PC-3 (cell line): ENCODE results near the gene PHC2. TPM values are rescaled to one million over a fixed set of nuclear protein-coding genes. Genes with fewer than 3 reads are reported as not detected.

Experiments
- ATAC-seq: fragments of 200-7000 bp; cut with Tn5 transposase; 2 replicates; pipeline ENCODE4 v1.9.1; 2020; ENCODE audit warnings: mild to moderate bottlenecking, moderate library complexity
- BruUV-seq: library from RNA; stranded (reverse); fragments of 400-500 nt; replicated peaks from 2 replicates; lab custom pipeline; 2021; lab: Mats Ljungman, UMichigan
- CTCF ChIA-PET: fragments of 300-600 bp; sonication (Branson Sonifier 250); formaldehyde crosslinking; loops from one replicate; lab custom pipeline; 2022; ENCODE audit warnings: antibody characterized with exemption; lab: Charles Lee
- POLR2A ChIA-PET: fragments of 300-600 bp; sonication (Branson Sonifier 250); formaldehyde crosslinking; loops from one replicate; lab custom pipeline; 2022; ENCODE audit warnings: antibody characterized with exemption; ENCODE audit not compliant: unreplicated experiment; lab: Charles Lee
- DNase-seq: peaks from one replicate; pipeline ENCODE4 v3.0.0-alpha.2; 2015
- H2AFZ ChIP-seq: fragments of 300-600 bp; sonication (generic); 2 replicates; pipeline ENCODE4 v1.6.0; 2016; ENCODE audit warnings: antibody characterized with exemption, low read length
- H3F3A ChIP-seq: fragments of 300-600 bp; sonication (generic); one replicate; pipeline ENCODE4 v1.6.0; 2017; ENCODE audit warnings: antibody characterized with exemption, low read length, control low read depth, mild to moderate bottlenecking; ENCODE audit not compliant: unreplicated experiment
- H3K27ac ChIP-seq: fragments of 300-600 bp; sonication (generic); 2 replicates; pipeline ENCODE4 v1.5.1; 2016; ENCODE audit warnings: mild to moderate bottlenecking, low read length
- H3K27me3 ChIP-seq: fragments of 300-600 bp; sonication (generic); 2 replicates; pipeline ENCODE4 v1.6.1; 2016; ENCODE audit warnings: low read length, mixed read lengths
- H3K36me3 ChIP-seq: fragments of 300-600 bp; sonication (generic); 2 replicates; pipeline ENCODE4 v1.6.1; 2016; ENCODE audit warnings: low read depth, mixed run types, low read length, mixed read lengths
- H3K4me1 ChIP-seq: fragments of 300-600 bp; sonication (generic); 2 replicates; pipeline ENCODE4 v1.5.1; 2016; ENCODE audit warnings: low read length; ENCODE audit not compliant: insufficient read depth
- H3K4me2 ChIP-seq: fragments of 300-600 bp; sonication (generic); 2 replicates; pipeline ENCODE4 v1.6.0; 2016; ENCODE audit warnings: low read length
- H3K4me3 ChIP-seq: fragments of 300-600 bp; sonication (generic); 2 replicates; pipeline ENCODE4 v1.5.1; 2016; ENCODE audit warnings: mild to moderate bottlenecking, low read length, mixed read lengths
- H3K79me2 ChIP-seq: fragments of 300-600 bp; sonication (generic); 2 replicates; pipeline ENCODE4 v1.6.1; 2017; ENCODE audit warnings: low read length, mixed read lengths
- H3K9ac ChIP-seq: fragments of 300-600 bp; sonication (generic); 2 replicates; pipeline ENCODE4 v1.6.0; 2016; ENCODE audit warnings: mild to moderate bottlenecking, low read length
- H3K9me2 ChIP-seq: fragments of 300-600 bp; sonication (generic); replicated peaks from 2 replicates; pipeline ENCODE4 v1.6.1; 2016; ENCODE audit warnings: mixed run types, low read length, mixed read lengths
- H3K9me3 ChIP-seq: fragments of 300-600 bp; sonication (generic); 2 replicates; pipeline ENCODE4 v1.6.1; 2016; ENCODE audit warnings: low read length, mixed read lengths
- H4K20me1 ChIP-seq: fragments of 300-600 bp; sonication (generic); 2 replicates; pipeline ENCODE4 v1.6.1; 2016; ENCODE audit warnings: low read length, mixed read lengths
- CTCF ChIP-seq: fragments of 300-600 bp; sonication (generic); conservative IDR thresholded peaks from 2 replicates; pipeline ENCODE4 v1.5.1; 2017; ENCODE audit warnings: antibody characterized with exemption, low read depth, mild to moderate bottlenecking, low read length
- EZH2 ChIP-seq: fragments of 300-600 bp; sonication (generic); IDR thresholded peaks from one replicate; pipeline ENCODE4 v1.6.1; 2017; ENCODE audit warnings: antibody characterized with exemption, mild to moderate bottlenecking, low read length; ENCODE audit not compliant: unreplicated experiment
- EZH2phosphoT487 ChIP-seq: fragments of 300-600 bp; sonication (generic); IDR thresholded peaks from 2 replicates; pipeline ENCODE4 v1.6.1; 2018; ENCODE audit warnings: mild to moderate bottlenecking, antibody characterized with exemption, low read length, borderline replicate concordance
- intact Hi-C: fragments of 100-400 bp; cut with micrococcal nuclease; formaldehyde crosslinking; loops from 2 replicates; pipeline ENCODE4 v1.9.0; 2023
- total RNA-seq: library from RNA; depleted of rRNA; stranded (reverse); fragments of >200 nt; gene quantifications from 2 replicates; pipeline ENCODE4 v1.2.3, GENCODE V29; 2014

PHC2 gene
- total RNA-seq, 1 experiment from 2014 or later = 134 TPM

- Histone ChIP-seq H4K20me1 (no peaks in the 10 kb centered on the region), H3K4me1 (no peaks in the 10 kb centered on the region), H3F3A (no peaks in the 10 kb centered on the region), H2AFZ (0 out of 2 replicates have a peak overlapping the region, but pooled peaks have one; percentile 39), H3K27ac (no peak overlapping the region), H3K9me2 (no peaks in the 10 kb centered on the region), H3K9me3 (no peaks in the 10 kb centered on the region), H3K4me2 (no peak overlapping the region), H3K79me2 (no peaks in the 10 kb centered on the region), H3K9ac (no peak overlapping the region), H3K27me3 (0 out of 2 replicates have a peak, but pooled peaks cover 7% of the 10 kb centered on the region), H3K4me3 (no peak overlapping the region), H3K36me3 (no peaks in the 10 kb centered on the region)
- POLR2A ChIA-PET = no interaction called here
- intact Hi-C loops = loop anchor here (1.0 to 5.0 kb wide), 5 partner anchors 38 to 175 kb away; partner anchors contain the start of gene PHC2
- DNase-seq = peak; percentile 86
- peak; percentile 89 for ATAC-seq
- TF ChIP-seq EZH2phosphoT487 = no peak
- no peak for TF ChIP-seq EZH2
- peak; percentile 92 for TF ChIP-seq CTCF
- no TSS peak for BruUV-seq
- CTCF ChIA-PET = interaction anchor here (0.5 to 1.5 kb wide), 3 partner anchors 98 to 175 kb away, joined by 3 to 9 read pairs (median 5); no protein-coding TSS in a partner anchor
These were observed 39.7 kb upstream of the PHC2 start for GRCh38 chr1:33470495-33471012.

- TF ChIP-seq EZH2phosphoT487 = no peak
- no peak for TF ChIP-seq EZH2
- TF ChIP-seq CTCF = no peak
- H3K4me3 ChIP-seq = no peak overlapping the region
- H3K27ac ChIP-seq = no peak overlapping the region
- no peaks in the 10 kb centered on the region for H3K4me1 ChIP-seq
- H4K20me1 ChIP-seq = no peaks in the 10 kb centered on the region
- ChIA-PET POLR2A (interaction anchor here (0.6 kb wide), 1 partner anchor 38 kb away, joined by 3 read pairs; no protein-coding TSS in a partner anchor), CTCF (no interaction called here)
- no peaks in the 10 kb centered on the region for H3K9me2 ChIP-seq
- DNase-seq = no peak
- intact Hi-C loops = loop anchor here (1.0 to 5.0 kb wide), 5 partner anchors 37 to 174 kb away; partner anchors contain the start of gene PHC2
- no peak overlapping the region for H3K4me2 ChIP-seq
- H2AFZ ChIP-seq = no peak overlapping the region
- no TSS peak for BruUV-seq
- H3K9ac ChIP-seq = no peak overlapping the region
- H3F3A ChIP-seq = no peaks in the 10 kb centered on the region
- no peak for ATAC-seq
- no peaks in the 10 kb centered on the region for H3K9me3 ChIP-seq
- H3K79me2 ChIP-seq = no peaks in the 10 kb centered on the region
- no peaks in the 10 kb centered on the region for H3K36me3 ChIP-seq
- H3K27me3 ChIP-seq = no peaks in the 10 kb centered on the region
These were observed 38.8 kb upstream of the PHC2 start for GRCh38 chr1:33469691-33470090.

- no TSS peak for BruUV-seq
- Histone ChIP-seq H3K9me3 (no peaks in the 10 kb centered on the region), H3K36me3 (no peaks in the 10 kb centered on the region), H3K9me2 (no peaks in the 10 kb centered on the region), H3K4me3 (no peak overlapping the region), H3K27me3 (no peaks in the 10 kb centered on the region), H3K9ac (no peak overlapping the region), H4K20me1 (no peaks in the 10 kb centered on the region), H3K79me2 (no peaks in the 10 kb centered on the region), H3K4me1 (no peaks in the 10 kb centered on the region), H3F3A (no peaks in the 10 kb centered on the region), H3K4me2 (no peak overlapping the region), H2AFZ (no peak overlapping the region), H3K27ac (no peak overlapping the region)
- DNase-seq (no peak), ATAC-seq (no peak)
- CTCF ChIA-PET = no interaction called here
- TF ChIP-seq CTCF (no peak), EZH2phosphoT487 (no peak), EZH2 (no peak)
- POLR2A ChIA-PET = no interaction called here
- intact Hi-C loops = no loop called here
These were observed 38.1 kb upstream of the PHC2 start for GRCh38 chr1:33468967-33469366.
